ENCODE measurements around the gene VNN1.

The VNN1 gene

GRCh38 chr6:132728616-132729015 is 14.8 kb upstream of the VNN1 start (continued):
- no peak for TF ChIP-seq BACH2 (CRISPR knock-in tag; IDR thresholded peaks at IDR 0.05; ENCODE audit: borderline replicate concordance)

- no peak for ATAC-seq
- TF ChIP-seq ARNTL (CRISPR knock-in tag; IDR thresholded peaks at IDR 0.05; ENCODE audit: borderline replicate concordance, low read depth) (no peak), OSR1 (CRISPR knock-in tag; IDR thresholded peaks at IDR 0.05) (no peak), PPARA (CRISPR knock-in tag; IDR thresholded peaks at IDR 0.05; ENCODE audit: borderline replicate concordance) (no peak), CSDC2 (CRISPR knock-in tag; IDR thresholded peaks at IDR 0.05) (no peak), ZNF8 (CRISPR knock-in tag; IDR thresholded peaks at IDR 0.05) (no peak), TCF4 (CRISPR knock-in tag; IDR thresholded peaks at IDR 0.05; ENCODE audit: borderline replicate concordance) (no peak), ZC3H10 (CRISPR knock-in tag; IDR thresholded peaks at IDR 0.05) (no peak), SNAI2 (CRISPR knock-in tag; IDR thresholded peaks at IDR 0.05) (no peak), ZFP30 (CRISPR knock-in tag; IDR thresholded peaks at IDR 0.05) (no peak), ESRRG (CRISPR knock-in tag; IDR thresholded peaks at IDR 0.05) (no peak), RARB (CRISPR knock-in tag; IDR thresholded peaks at IDR 0.05) (no peak), CREB5 (CRISPR knock-in tag; IDR thresholded peaks at IDR 0.05; ENCODE audit: low read depth) (no peak), BACH2 (CRISPR knock-in tag; IDR thresholded peaks at IDR 0.05; ENCODE audit: borderline replicate concordance) (no peak), TSHZ2 (CRISPR knock-in tag; IDR thresholded peaks at IDR 0.05) (no peak), ISL1 (CRISPR knock-in tag; IDR thresholded peaks at IDR 0.05) (no peak)
These were observed 12.7 kb upstream of the VNN1 start for GRCh38 chr6:132726608-132726975.

GRCh38 chr6:132725947-132726607 is 12.2 kb upstream of the VNN1 start:
- TF ChIP-seq ZFP3 (CRISPR knock-in tag; IDR thresholded peaks at IDR 0.05) (no peak), PPARA (CRISPR knock-in tag; IDR thresholded peaks at IDR 0.05; ENCODE audit: borderline replicate concordance) (no peak), CREB5 (CRISPR knock-in tag; IDR thresholded peaks at IDR 0.05; ENCODE audit: low read depth) (no peak), ISL1 (CRISPR knock-in tag; IDR thresholded peaks at IDR 0.05) (no peak), CSDC2 (CRISPR knock-in tag; IDR thresholded peaks at IDR 0.05) (no peak), OSR1 (CRISPR knock-in tag; IDR thresholded peaks at IDR 0.05) (no peak), ZNF565 (CRISPR knock-in tag; conservative IDR thresholded peaks at IDR 0.05; ENCODE audit: low read depth) (no peak), TCF4 (CRISPR knock-in tag; IDR thresholded peaks at IDR 0.05; ENCODE audit: borderline replicate concordance) (no peak), GLIS3 (CRISPR knock-in tag; IDR thresholded peaks at IDR 0.05) (no peak), ARNTL (CRISPR knock-in tag; IDR thresholded peaks at IDR 0.05; ENCODE audit: borderline replicate concordance, low read depth) (no peak), ZNF8 (CRISPR knock-in tag; IDR thresholded peaks at IDR 0.05) (no peak), PATZ1 (CRISPR knock-in tag; IDR thresholded peaks at IDR 0.05; ENCODE audit: borderline replicate concordance) (no peak), RARB (CRISPR knock-in tag; IDR thresholded peaks at IDR 0.05) (no peak), CSRNP3 (CRISPR knock-in tag; IDR thresholded peaks at IDR 0.05) (no peak), BACH2 (CRISPR knock-in tag; IDR thresholded peaks at IDR 0.05; ENCODE audit: borderline replicate concordance) (no peak), ESRRG (CRISPR knock-in tag; IDR thresholded peaks at IDR 0.05) (no peak)
- ATAC-seq: no peak

Data from SK-N-SH treated with all-trans-retinoic acid at 6 μM for 48 hours (cell line).